GM18907 (cell line): ENCODE data around the gene UBASH3B.
"Not testable (repeated sequence)": the region's sequence is repeated elsewhere in the genome, so short reads cannot be mapped to it uniquely, and the experiment has no call there.

Experiments
- ATAC-seq: cut with Tn5 transposase; IDR thresholded peaks from one replicate; pipeline ENCODE4 v1.9.1; 2021; ENCODE audit warnings: mild to moderate bottlenecking, moderate library complexity; ENCODE audit not compliant: unreplicated experiment

Gene UBASH3B

GRCh38 chr11:122808478-122808869 is 153.0 kb downstream of the UBASH3B start:
- ATAC-seq, result peak; percentile 83

DNA sequence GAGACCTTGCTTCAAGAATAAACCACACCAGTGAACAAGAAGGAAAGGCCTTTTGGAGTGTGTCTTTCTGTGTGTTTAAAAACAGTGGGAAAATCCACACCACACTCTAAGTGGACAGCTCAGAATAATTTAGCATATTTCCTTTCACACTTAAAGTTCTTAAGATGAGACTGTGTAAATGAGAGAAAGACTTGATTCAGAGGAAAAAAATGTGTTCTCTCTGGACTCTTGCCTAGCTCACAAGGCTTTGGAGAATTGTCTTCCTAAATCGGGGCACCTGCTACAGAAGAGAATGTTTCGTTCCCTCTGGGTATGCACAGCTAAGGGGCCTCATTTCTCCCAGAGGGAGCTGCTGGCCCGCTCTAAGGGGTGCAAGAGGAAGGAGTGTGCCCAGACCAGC is 154.3 kb downstream of the UBASH3B start:
- no peak for ATAC-seq

DNA sequence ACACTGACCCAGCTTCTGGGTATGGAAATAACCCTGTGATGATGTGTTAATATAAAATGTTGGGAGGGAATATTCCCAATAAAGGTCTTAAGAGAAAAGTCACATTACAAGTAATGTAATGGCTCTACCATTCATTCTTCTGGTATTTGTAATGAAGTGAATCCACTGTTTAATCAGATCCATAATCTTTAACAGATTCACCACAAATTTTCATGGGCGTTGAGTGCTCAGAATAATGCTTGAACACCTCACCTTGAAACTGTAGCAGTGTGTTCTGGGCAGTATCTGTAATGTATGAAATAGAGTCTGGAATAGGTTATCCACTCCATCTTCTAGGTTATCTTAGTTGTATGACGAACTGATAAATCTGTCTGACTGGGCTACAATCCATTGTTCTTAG is 156.2 kb downstream of the UBASH3B start:
- no peak for ATAC-seq

- ATAC-seq, result no peak
Measured at GRCh38 chr11:122812638-122813037, 157.1 kb downstream of the UBASH3B start.

GRCh38 chr11:122813176-122813893 is 157.8 kb downstream of the UBASH3B start:
- ATAC-seq, result no peak

DNA sequence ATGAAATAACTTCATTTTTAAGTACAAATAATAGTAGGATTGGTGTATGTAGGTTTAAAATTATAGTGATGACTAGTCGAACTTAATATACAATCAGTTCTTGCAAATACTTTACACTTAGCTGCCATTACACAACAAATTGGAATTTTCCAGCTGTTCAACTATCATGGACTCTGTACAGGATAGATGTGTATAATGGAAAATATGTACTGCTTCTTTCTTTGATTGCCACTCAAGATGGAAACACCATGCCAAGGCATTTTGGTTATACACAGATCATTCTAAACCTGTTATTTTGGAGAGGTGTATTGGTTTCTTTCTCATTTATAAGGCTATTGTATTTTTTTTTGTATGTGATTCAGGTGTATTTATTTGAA is 158.4 kb downstream of the UBASH3B start:
- ATAC-seq, result no peak

DNA sequence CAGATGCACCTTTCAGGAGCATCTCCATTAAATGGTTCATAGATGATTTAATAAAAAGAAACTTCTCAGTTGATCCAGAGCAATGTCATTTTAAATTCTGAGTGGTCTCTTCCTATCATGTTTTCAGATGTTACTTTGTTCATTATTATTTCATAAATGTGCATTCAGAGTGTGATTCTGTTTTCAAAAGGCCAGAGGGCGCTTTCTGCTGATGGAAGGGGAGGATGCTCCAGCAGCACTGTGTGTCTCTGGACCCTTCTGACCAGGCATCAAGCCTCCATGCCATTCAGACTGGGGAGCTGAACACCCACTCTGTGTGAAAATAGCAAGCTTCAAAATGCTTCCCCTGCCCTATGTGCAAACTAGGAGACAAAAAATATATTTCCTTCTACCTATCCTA is 158.9 kb downstream of the UBASH3B start:
- ATAC-seq, result no peak

DNA sequence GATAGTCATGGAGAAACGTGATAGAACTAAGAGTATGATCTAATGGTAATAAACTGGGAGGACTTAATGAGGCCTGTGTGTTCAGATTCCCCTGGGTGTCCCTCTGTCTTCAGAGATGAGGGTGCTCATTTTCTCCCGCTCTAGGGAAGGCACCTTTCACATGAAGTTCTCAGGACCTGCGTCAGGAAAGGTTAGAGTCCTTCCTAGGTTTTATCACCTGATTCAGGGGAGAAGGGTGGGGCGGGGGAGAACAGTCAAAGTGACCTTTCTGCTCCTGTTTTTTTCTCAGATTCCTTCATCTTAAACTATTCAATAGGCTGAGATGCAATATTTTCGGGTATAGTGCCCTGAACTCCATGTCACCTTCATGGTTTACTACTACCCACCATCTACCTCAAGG is 160.4 kb downstream of the UBASH3B start:
- ATAC-seq, result no peak

GRCh38 chr11:122816761-122817520 is 161.4 kb downstream of the UBASH3B start:
- ATAC-seq, result no peak

DNA sequence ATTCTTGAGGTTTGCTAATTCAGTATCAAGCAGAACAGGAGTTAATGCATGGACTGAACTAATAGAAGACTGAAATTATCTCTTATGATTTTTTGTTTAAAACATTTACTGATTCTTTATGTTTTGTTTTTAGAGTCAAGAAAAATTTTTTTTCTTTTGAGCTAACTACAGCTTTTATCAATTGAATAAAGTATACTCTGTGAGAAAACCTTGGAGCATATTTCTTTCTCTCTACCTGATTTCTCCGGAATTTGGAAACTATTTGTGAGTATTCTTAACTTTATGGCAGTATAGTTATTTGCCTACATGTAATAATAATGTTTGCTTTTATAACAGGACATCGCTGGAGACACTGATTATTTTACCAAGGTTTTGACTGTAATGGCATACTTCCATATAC is 164.6 kb downstream of the UBASH3B start:
- ATAC-seq, result no peak

GRCh38 chr11:122821169-122821568 is 165.6 kb downstream of the UBASH3B start:
- no peak for ATAC-seq

- no peak for ATAC-seq
Measured at GRCh38 chr11:122822241-122822640, 166.7 kb downstream of the UBASH3B start.

DNA sequence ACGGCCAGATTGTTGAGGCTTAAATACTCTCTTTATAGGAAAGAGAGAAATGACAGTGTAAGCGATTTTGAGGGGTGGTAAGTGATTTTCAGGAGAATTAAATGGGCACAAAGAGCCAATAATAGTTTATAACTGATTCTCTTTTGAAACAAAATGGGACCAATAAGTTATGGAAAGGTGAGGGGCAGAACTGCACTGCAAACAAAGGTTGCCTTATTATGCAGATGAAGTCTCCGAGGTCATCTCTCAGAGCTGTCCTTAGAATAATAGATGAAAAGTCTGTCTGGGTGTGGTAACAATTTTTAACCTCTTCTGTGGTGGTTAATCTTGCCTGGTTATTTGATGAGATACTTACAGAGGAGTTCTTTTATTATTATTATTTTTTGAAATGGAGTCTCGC is 168.0 kb downstream of the UBASH3B start:
- no peak for ATAC-seq

DNA sequence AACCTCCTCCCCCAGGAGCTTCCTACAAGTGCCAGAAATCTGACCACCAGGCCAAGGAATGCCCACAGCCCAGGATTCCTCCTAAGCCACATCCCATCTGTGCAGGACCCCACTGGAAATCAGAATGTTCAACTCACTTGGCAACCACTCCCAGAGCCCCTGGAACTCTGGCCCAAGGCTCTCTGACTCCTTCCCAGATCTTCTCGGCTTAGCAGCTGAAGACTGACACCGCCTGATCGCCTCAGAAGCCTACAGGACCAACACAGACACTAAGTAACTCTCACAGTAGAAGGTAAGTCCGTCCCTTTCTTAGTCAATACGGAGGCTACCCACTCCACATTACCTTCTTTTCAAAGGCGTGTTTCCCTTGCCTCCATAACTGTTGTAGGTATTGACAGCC is 173.8 kb downstream of the UBASH3B start:
- ATAC-seq, result not testable (repeated sequence)

DNA sequence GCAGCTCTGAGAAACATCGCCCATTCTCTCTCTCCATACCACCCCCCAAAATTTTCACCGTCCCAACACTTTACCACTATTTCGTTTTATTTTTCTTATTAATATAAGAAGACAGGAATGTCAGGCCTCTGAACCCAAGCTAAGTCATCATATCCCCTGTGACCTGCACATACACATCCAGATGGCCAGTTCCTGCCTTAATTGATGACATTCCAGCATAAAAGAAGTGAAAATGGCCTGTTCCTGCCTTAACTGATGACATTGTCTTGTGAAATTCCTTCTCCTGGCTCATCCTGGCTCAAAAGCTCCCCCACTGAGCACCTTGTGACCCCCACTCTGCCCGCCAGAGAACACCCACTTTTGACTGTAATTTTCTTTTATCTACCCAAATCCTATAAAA is 176.8 kb downstream of the UBASH3B start:
- not testable (repeated sequence) for ATAC-seq

DNA sequence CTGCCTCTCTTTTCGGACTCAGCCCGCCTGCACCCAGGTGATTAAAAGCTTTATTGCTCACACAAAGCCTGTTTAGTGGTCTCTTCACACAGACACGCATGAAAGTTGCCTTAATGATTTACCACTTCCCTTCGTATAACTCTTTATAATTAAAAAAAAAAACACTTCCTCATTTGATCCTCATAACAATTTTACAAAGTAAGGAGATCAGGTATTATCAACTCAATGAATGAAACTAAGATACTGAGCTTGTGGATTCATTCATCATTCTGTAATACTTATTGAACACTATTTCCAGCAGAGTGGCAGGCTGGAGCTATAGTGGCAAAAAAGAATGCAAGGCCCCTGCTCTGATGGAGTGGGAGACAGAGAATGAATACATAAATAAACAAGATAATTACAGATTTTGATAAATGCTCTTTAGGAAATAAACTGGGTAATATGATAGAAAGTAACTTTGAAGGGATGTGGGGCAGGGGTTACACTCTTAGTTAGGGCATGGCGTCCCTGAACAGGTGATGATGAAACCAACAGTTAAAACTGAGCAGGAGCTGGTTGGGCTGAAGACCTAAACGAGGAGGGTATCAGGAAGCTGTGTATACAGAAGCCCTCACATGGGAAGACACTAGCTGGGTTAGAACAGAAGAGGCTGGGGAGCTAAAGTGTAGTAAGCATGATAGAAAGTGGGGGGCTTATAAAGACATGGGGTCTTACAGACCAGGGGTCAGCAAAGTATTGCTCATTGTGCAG is 177.4 kb downstream of the UBASH3B start:
- ATAC-seq, result no peak

DNA sequence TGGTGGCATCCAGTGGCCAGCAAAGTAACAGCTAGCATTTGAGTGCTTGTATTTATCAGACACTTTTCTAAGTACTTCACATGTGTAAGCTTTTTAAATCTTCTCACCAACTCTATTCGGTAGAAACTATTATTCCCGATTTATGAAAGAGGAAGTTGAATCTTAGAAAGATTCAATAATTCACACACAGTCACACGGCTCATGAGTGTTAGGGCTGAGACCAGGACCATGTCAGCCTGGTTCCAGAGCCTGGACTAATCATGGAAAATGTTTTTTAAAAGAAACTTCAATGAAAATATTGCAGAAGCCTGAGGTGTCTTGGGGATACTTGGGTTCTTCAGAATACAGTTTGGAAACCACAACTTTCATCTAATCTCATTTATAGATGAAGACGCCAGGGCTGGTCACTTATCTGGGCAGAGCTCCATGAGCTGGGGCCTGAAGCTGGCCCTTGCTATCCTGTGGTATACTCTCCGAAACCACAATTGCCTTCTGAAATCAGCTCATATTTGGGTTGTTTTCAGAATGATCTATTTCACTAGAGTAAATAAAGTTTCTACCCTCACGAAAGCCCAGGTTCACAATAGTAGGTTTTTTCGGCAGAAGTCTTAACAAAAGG is 178.4 kb downstream of the UBASH3B start:
- ATAC-seq, result no peak

DNA sequence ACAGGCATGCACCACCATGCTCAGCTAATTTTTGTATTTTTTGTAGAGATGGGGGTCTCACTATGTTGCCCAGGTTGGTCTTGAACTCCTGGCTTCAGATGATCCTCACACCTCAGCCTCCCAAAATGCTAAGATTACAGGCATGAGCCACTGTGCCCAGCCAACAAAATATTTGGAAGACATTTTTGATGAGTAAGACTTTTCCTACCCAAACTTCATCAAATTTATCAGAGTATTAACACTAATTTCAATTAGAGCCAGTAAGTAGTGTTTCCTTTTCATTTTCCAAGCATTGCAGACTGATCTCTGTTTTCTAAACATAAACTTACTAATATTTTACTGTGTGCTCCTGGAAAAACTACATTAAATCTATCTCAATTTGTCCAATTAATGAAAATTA is 181.4 kb downstream of the UBASH3B start:
- ATAC-seq, result no peak

DNA sequence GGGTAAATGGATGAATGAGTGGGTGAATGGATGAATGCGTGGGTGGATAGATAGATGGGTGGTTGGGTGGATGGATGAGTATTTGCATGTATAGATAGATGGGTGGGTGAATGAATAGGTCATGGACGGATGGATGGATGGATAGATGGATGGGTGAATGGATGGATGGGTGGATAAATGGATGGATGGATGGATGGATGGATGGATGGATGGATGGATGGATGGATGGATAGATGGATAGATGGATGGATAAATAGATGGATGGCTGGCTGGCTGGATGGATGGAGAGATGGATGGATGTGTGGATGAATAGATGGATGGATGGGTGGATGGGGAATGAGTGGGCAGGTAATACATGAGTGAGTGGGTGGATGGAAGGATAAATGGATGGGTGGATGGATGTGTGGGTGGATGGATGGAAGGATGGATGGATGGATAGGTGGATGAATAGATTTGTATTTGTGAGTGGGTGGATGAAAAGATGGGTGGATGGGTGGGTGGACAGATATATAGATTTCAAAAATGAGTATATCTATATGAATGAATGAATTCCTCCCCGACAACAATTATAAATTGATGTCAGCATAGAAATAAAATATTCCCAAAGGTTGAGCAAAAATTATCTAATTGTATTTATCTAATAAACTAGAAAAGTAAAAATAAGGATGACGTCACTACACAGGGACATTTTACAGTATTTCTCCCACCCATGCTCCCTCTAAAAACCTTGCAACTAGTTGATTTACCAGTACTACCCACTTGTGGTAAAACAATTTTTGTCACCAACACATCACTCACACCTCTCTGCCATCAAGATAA is 182.2 kb downstream of the UBASH3B start:
- no peak for ATAC-seq

- ATAC-seq, result peak; percentile 87
Measured at GRCh38 chr11:122843281-122844141, 188.0 kb downstream of the UBASH3B start.
